SK-N-SH treated with all-trans-retinoic acid at 6 μM for 48 hours (cell line): ENCODE data around the gene UBXN4.

Experiments used
- ATAC-seq: fragments of 200-7000 bp; cut with Tn5 transposase; 3 replicates; pipeline ENCODE4 v1.9.1; 2020; ENCODE audit warnings: mild to moderate bottlenecking, moderate library complexity
- ARNTL ChIP-seq: fragments of 450-650 bp; formaldehyde crosslinking; IDR thresholded peaks from 2 replicates; pipeline ENCODE4 v1.5.0; 2020; ENCODE audit warnings: low read depth, mild to moderate bottlenecking, moderate library complexity, borderline replicate concordance
- BACH2 ChIP-seq: fragments of 250-450 bp; sonication (Bioruptor Pico); IDR thresholded peaks from 2 replicates; pipeline ENCODE4 v1.9.0; 2021; ENCODE audit warnings: mild to moderate bottlenecking, borderline replicate concordance
- CSDC2 ChIP-seq: fragments of 250-450 bp; sonication (Bioruptor Pico); IDR thresholded peaks from 2 replicates; pipeline ENCODE4 v1.5.0; 2020; ENCODE audit warnings: mild to moderate bottlenecking, moderate library complexity
- ESRRG ChIP-seq: fragments of 250-450 bp; sonication (Bioruptor Pico); IDR thresholded peaks from 2 replicates; pipeline ENCODE4 v1.6.1; 2021; ENCODE audit warnings: mild to moderate bottlenecking
- GLIS3 ChIP-seq: fragments of 250-450 bp; sonication (Bioruptor Pico); IDR thresholded peaks from 2 replicates; pipeline ENCODE4 v1.5.0; 2020; ENCODE audit warnings: mild to moderate bottlenecking, moderate library complexity
- ISL1 ChIP-seq: fragments of 250-450 bp; sonication (Bioruptor Pico); IDR thresholded peaks from 2 replicates; pipeline ENCODE4 v2.1.2; 2022; ENCODE audit warnings: mild to moderate bottlenecking, moderate library complexity
- OSR1 ChIP-seq: fragments of 250-450 bp; sonication (Bioruptor Pico); IDR thresholded peaks from 2 replicates; pipeline ENCODE4 v1.8.0; 2022; ENCODE audit warnings: moderate library complexity, mild to moderate bottlenecking, inconsistent platforms
- RARB ChIP-seq: fragments of 250-450 bp; sonication (Bioruptor Pico); IDR thresholded peaks from 2 replicates; pipeline ENCODE4 v1.8.0; 2021; ENCODE audit warnings: mild to moderate bottlenecking, moderate library complexity
- TCF4 ChIP-seq: fragments of 250-450 bp; sonication (Bioruptor Pico); IDR thresholded peaks from 2 replicates; pipeline ENCODE4 v1.8.0; 2021; ENCODE audit warnings: mild to moderate bottlenecking, moderate library complexity, borderline replicate concordance
- TOX ChIP-seq: fragments of 250-450 bp; sonication (Bioruptor Pico); IDR thresholded peaks from 2 replicates; pipeline ENCODE4 v1.8.0; 2021; ENCODE audit warnings: mild to moderate bottlenecking, moderate library complexity, borderline replicate concordance
- ZC3H10 ChIP-seq: fragments of 250-450 bp; sonication (Bioruptor Pico); IDR thresholded peaks from 2 replicates; pipeline ENCODE4 v1.5.1; 2021; ENCODE audit warnings: mild to moderate bottlenecking, moderate library complexity
- ZFP3 ChIP-seq: fragments of 250-450 bp; sonication (Bioruptor Pico); IDR thresholded peaks from 2 replicates; pipeline ENCODE4 v1.5.0; 2020; ENCODE audit warnings: mild to moderate bottlenecking, moderate library complexity
- ZFP30 ChIP-seq: fragments of 450-650 bp; formaldehyde crosslinking; IDR thresholded peaks from 2 replicates; pipeline ENCODE4 v1.5.0; 2022; ENCODE audit warnings: mild to moderate bottlenecking, moderate library complexity
- ZNF565 ChIP-seq: fragments of 450-650 bp; formaldehyde crosslinking; conservative IDR thresholded peaks from 2 replicates; pipeline ENCODE4 v1.5.0; 2020; ENCODE audit warnings: low read depth, mild to moderate bottlenecking, moderate library complexity
- ZNF70 ChIP-seq: fragments of 450-650 bp; formaldehyde crosslinking; IDR thresholded peaks from 2 replicates; pipeline ENCODE4 v1.5.0; 2020; ENCODE audit warnings: mild to moderate bottlenecking, moderate library complexity
- ZNF8 ChIP-seq: fragments of 450-650 bp; formaldehyde crosslinking; IDR thresholded peaks from 2 replicates; pipeline ENCODE4 v1.5.0; 2020; ENCODE audit warnings: mild to moderate bottlenecking, moderate library complexity
- TF ChIP-seq, protein P1 (sequence below): fragments of 250-450 bp; sonication (Bioruptor Pico); IDR thresholded peaks from 2 replicates; pipeline ENCODE4 v1.8.0; 2020; ENCODE audit warnings: mild to moderate bottlenecking, moderate library complexity, borderline replicate concordance
- TF ChIP-seq, protein P2 (sequence below): fragments of 250-450 bp; sonication (Bioruptor Pico); IDR thresholded peaks from 2 replicates; pipeline ENCODE4 v1.5.0; 2020; ENCODE audit warnings: mild to moderate bottlenecking, moderate library complexity
- TF ChIP-seq, protein P3 (sequence below): fragments of 250-450 bp; sonication (Bioruptor Pico); IDR thresholded peaks from 2 replicates; pipeline ENCODE4 v1.5.1; 2021; ENCODE audit warnings: mild to moderate bottlenecking, moderate library complexity
- TF ChIP-seq, protein P4 (sequence below): fragments of 250-450 bp; sonication (Bioruptor Pico); IDR thresholded peaks from 2 replicates; pipeline ENCODE4 v1.8.0; 2021; ENCODE audit warnings: low read depth, mild to moderate bottlenecking, moderate library complexity, borderline replicate concordance

The UBXN4 gene

DNA sequence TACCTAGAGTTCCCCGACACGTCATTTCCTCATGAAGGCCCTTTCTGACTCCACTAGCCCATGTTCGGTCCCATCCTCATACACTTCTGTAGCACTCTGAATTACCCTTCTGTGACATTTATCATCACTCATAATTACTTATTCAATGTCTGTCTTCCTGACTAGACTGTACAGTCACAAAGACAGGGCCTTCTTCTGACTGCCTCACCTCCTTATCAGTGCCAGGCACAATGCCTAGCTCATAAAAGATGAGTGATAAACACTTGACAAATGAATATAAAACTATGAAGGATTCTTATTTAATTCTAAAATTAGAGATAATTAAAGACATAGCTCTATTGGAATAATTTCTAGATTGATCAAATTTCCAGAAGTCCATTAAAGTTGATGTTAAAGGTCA is 1.4 kb upstream of the UBXN4 start:
- TF ChIP-seq, protein P1, sequence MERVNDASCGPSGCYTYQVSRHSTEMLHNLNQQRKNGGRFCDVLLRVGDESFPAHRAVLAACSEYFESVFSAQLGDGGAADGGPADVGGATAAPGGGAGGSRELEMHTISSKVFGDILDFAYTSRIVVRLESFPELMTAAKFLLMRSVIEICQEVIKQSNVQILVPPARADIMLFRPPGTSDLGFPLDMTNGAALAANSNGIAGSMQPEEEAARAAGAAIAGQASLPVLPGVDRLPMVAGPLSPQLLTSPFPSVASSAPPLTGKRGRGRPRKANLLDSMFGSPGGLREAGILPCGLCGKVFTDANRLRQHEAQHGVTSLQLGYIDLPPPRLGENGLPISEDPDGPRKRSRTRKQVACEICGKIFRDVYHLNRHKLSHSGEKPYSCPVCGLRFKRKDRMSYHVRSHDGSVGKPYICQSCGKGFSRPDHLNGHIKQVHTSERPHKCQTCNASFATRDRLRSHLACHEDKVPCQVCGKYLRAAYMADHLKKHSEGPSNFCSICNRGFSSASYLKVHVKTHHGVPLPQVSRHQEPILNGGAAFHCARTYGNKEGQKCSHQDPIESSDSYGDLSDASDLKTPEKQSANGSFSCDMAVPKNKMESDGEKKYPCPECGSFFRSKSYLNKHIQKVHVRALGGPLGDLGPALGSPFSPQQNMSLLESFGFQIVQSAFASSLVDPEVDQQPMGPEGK (CRISPR knock-in tag): no peak
- TF ChIP-seq, protein P2, sequence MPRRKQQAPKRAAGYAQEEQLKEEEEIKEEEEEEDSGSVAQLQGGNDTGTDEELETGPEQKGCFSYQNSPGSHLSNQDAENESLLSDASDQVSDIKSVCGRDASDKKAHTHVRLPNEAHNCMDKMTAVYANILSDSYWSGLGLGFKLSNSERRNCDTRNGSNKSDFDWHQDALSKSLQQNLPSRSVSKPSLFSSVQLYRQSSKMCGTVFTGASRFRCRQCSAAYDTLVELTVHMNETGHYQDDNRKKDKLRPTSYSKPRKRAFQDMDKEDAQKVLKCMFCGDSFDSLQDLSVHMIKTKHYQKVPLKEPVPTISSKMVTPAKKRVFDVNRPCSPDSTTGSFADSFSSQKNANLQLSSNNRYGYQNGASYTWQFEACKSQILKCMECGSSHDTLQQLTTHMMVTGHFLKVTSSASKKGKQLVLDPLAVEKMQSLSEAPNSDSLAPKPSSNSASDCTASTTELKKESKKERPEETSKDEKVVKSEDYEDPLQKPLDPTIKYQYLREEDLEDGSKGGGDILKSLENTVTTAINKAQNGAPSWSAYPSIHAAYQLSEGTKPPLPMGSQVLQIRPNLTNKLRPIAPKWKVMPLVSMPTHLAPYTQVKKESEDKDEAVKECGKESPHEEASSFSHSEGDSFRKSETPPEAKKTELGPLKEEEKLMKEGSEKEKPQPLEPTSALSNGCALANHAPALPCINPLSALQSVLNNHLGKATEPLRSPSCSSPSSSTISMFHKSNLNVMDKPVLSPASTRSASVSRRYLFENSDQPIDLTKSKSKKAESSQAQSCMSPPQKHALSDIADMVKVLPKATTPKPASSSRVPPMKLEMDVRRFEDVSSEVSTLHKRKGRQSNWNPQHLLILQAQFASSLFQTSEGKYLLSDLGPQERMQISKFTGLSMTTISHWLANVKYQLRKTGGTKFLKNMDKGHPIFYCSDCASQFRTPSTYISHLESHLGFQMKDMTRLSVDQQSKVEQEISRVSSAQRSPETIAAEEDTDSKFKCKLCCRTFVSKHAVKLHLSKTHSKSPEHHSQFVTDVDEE: no peak
- TF ChIP-seq ZNF565 (CRISPR knock-in tag): no peak
- TF ChIP-seq ESRRG (CRISPR knock-in tag): no peak
- no peak for TF ChIP-seq ZC3H10
- TF ChIP-seq ZNF8 (CRISPR knock-in tag): no peak
- TF ChIP-seq RARB (CRISPR knock-in tag): no peak
- no peak for TF ChIP-seq TCF4 (CRISPR knock-in tag)
- no peak for TF ChIP-seq ISL1
- TF ChIP-seq, protein P3, sequence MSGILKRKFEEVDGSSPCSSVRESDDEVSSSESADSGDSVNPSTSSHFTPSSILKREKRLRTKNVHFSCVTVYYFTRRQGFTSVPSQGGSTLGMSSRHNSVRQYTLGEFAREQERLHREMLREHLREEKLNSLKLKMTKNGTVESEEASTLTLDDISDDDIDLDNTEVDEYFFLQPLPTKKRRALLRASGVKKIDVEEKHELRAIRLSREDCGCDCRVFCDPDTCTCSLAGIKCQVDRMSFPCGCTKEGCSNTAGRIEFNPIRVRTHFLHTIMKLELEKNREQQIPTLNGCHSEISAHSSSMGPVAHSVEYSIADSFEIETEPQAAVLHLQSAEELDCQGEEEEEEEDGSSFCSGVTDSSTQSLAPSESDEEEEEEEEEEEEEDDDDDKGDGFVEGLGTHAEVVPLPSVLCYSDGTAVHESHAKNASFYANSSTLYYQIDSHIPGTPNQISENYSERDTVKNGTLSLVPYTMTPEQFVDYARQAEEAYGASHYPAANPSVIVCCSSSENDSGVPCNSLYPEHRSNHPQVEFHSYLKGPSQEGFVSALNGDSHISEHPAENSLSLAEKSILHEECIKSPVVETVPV (CRISPR knock-in tag): no peak
- TF ChIP-seq, protein P4, sequence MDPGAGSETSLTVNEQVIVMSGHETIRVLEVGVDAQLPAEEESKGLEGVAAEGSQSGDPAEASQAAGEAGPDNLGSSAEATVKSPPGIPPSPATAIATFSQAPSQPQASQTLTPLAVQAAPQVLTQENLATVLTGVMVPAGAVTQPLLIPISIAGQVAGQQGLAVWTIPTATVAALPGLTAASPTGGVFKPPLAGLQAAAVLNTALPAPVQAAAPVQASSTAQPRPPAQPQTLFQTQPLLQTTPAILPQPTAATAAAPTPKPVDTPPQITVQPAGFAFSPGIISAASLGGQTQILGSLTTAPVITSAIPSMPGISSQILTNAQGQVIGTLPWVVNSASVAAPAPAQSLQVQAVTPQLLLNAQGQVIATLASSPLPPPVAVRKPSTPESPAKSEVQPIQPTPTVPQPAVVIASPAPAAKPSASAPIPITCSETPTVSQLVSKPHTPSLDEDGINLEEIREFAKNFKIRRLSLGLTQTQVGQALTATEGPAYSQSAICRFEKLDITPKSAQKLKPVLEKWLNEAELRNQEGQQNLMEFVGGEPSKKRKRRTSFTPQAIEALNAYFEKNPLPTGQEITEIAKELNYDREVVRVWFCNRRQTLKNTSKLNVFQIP (CRISPR knock-in tag): no peak
- no peak for TF ChIP-seq OSR1
- TF ChIP-seq GLIS3 (CRISPR knock-in tag): no peak
- ATAC-seq: no peak

DNA sequence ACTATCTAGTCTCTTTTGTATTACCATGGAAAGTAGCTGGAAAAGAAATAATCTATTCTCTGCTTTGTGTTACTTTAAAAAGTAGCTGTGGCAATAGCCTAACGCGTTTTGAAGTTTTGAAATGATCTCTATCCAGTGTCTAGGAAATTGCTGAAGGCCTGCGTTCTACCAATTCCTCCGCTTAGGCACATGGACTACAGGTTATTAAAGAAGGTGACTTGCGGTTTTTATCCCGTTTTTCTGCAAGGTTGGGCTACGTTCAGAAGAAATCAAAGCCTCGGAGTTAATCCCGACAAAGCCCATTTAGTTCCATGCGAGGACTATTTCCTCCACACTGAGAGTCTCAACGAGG is 636 bp upstream of the UBXN4 start:
- TF ChIP-seq CSDC2 (CRISPR knock-in tag) (no peak), TOX (no peak), ARNTL (CRISPR knock-in tag) (no peak), GLIS3 (CRISPR knock-in tag) (no peak), TCF4 (CRISPR knock-in tag) (no peak), ZC3H10 (no peak), ZFP3 (CRISPR knock-in tag) (no peak), BACH2 (CRISPR knock-in tag) (no peak), ISL1 (no peak), ZNF70 (CRISPR knock-in tag) (no peak), ESRRG (CRISPR knock-in tag) (no peak), ZFP30 (CRISPR knock-in tag) (no peak)
- TF ChIP-seq, protein P4 (CRISPR knock-in tag): no peak
- TF ChIP-seq, protein P1 (CRISPR knock-in tag): no peak

More for the DNA sequence above, 636 bp upstream of the UBXN4 start:
- no peak for ATAC-seq
